Transverse colon (tissue), 4 donors: Measurements from ENCODE around the gene SRRM1. TPM values are rescaled to one million over a fixed set of nuclear protein-coding genes. Genes with fewer than 3 reads are reported as not detected.
"Not testable (repeated sequence)": the region's sequence is repeated elsewhere in the genome, so short reads cannot be mapped to it uniquely, and the experiment has no call there.

Experiments
- DNase-seq: peaks from one replicate; pipeline ENCODE4 v3.0.0-alpha.2; 2019
- H3K27ac ChIP-seq, 4 donors: fragments of 200-600 bp; sonication (generic); 2 replicates each; pipeline ENCODE4 v1.5.1; 2016 to 2018; ENCODE audit warnings: inconsistent platforms in 4 of 4
- H3K27me3 ChIP-seq: fragments of 200-600 bp; sonication (generic); 2 replicates; pipeline ENCODE4 v1.5.1; 2017; ENCODE audit warnings: inconsistent platforms
- H3K36me3 ChIP-seq, 4 donors: fragments of 200-600 bp; sonication (generic); 2 replicates each; pipeline ENCODE4 v1.5.1; 2017 to 2019; ENCODE audit warnings: inconsistent platforms in 4 of 4
- H3K4me1 ChIP-seq, 4 donors: fragments of 200-600 bp; sonication (generic); 2 replicates each; pipeline ENCODE4 v1.5.1; 2017 to 2020; ENCODE audit warnings: inconsistent platforms in 4 of 4
- H3K4me3 ChIP-seq, 4 donors: fragments of 200-600 bp; sonication (generic); 1 replicate in 1 of 4; 2 replicates in 3 of 4; pipeline versions ENCODE4 v1.5.1 to v1.6.1; 2017 to 2019; ENCODE audit warnings: inconsistent platforms in 4 of 4
- H3K9me3 ChIP-seq, 2 donors: fragments of 200-600 bp; sonication (generic); 2 replicates each; pipeline ENCODE4 v1.5.1; 2017 to 2019; ENCODE audit warnings: inconsistent platforms in 2 of 2
- CTCF ChIP-seq, 5 experiments: fragments of 200-600 bp in 3 of 5; fragments of 450-650 bp in 2 of 5; sonication (generic) in 3 of 5; IDR thresholded peaks; 1 replicate in 2 of 5; 2 replicates in 3 of 5; pipeline ENCODE4 v1.5.1; 2016 to 2017; ENCODE audit warnings: antibody characterized with exemption in 5 of 5, inconsistent platforms in 3 of 5, mild to moderate bottlenecking in 2 of 5, moderate library complexity in 1 of 5
- EP300 ChIP-seq: sonication (generic); formaldehyde crosslinking; IDR thresholded peaks from one replicate; pipeline ENCODE4 v1.6.1; 2017; ENCODE audit warnings: antibody characterized with exemption, low read depth
- POLR2A ChIP-seq: fragments of 450-650 bp; IDR thresholded peaks from one replicate; pipeline ENCODE4 v1.6.1; 2016; ENCODE audit warnings: antibody characterized with exemption, mild to moderate bottlenecking, moderate library complexity
- POLR2AphosphoS5 ChIP-seq, 3 donors: sonication (generic); formaldehyde crosslinking; IDR thresholded peaks; one replicate each; pipeline ENCODE4 v1.6.1; 2016; ENCODE audit warnings: antibody characterized with exemption in 3 of 3
- WGBS, 2 donors: methylation state at CpG; one replicate each; pipeline ENCODE4 v1.1.5; 2018; ENCODE audit warnings: low coverage in 1 of 2; 5-methylcytosine and 5-hydroxymethylcytosine counted together
- in situ Hi-C, 4 donors: fragments of 200-750 bp; cut with MboI; loops; one replicate each; pipeline versions ENCODE4 v1.15.0 to v1.15.1; 2017; ENCODE audit warnings: low sequenced_read_pairs in 3 of 4, low pct_ligation_motif_present in 1 of 4, low pct_unique_long_range_greater_than_20kb in 1 of 4
- intact Hi-C: fragments of 100-400 bp; cut with DNase I; formaldehyde crosslinking; loops from one replicate; pipeline ENCODE4 v1.15.1; 2023; ENCODE audit warnings: low total_unique reads
- small RNA-seq, 4 donors: library from RNA; depleted of rRNA; stranded (forward); fragments of <200 nt; gene quantifications; one replicate each; pipeline ENCODE3, GENCODE V24; 2016
- total RNA-seq, 4 donors: library from RNA; depleted of rRNA; stranded (reverse); fragments of >200 nt; gene quantifications; one replicate each; pipeline ENCODE4 v1.1.0, GENCODE V29; 2016

The SRRM1 gene
- total RNA-seq, 4 donors from 2014 or later, result 71.1 to 209 (median 141) TPM

DNA sequence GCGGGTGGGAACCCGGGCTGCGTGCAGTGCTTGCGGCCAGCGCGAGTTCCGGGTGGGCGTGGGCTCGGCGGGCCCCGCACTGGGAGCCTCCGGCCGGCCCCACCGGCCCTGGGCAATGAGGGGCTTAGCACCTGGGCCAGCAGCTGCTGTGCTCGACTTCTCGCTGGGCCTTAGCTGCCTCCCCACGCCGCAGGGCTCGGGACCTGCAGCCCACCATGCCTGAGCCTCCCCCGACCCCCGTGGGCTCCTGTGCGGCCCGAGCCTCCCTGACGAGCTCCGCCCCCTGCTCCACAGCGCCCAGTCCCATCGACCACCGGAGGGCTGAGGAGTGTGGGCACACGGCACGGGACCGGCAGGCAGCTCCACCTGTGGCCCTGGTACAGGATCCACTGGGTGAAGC, 78.4 kb downstream of the SRRM1 start:
- no peak overlapping the region for H3K4me3 ChIP-seq
- intact Hi-C loops (no loop called here), in situ Hi-C loops (no loop called here)
- WGBS, 2 donors, result 90% methylated on average over 13 of the region's 31 CpGs; no CpG with 5 or more reads in 1 of the 2 donors
- H3K27ac ChIP-seq, result no peak overlapping the region
- peaks cover 0 to 17% (median 0%) of the 10 kb centered on the region in 4 donors for H3K4me1 ChIP-seq
- no peaks in the 10 kb centered on the region for H3K27me3 ChIP-seq
- no peak for TF ChIP-seq CTCF (IDR thresholded peaks at IDR 0.05)
- no peak for TF ChIP-seq EP300
- TF ChIP-seq POLR2A, result no peak
- no peak for TF ChIP-seq POLR2AphosphoS5 (IDR thresholded peaks at IDR 0.05)
- no peak for DNase-seq
- no peaks in the 10 kb centered on the region for H3K9me3 ChIP-seq
- H3K36me3 ChIP-seq, result no peaks in the 10 kb centered on the region

DNA sequence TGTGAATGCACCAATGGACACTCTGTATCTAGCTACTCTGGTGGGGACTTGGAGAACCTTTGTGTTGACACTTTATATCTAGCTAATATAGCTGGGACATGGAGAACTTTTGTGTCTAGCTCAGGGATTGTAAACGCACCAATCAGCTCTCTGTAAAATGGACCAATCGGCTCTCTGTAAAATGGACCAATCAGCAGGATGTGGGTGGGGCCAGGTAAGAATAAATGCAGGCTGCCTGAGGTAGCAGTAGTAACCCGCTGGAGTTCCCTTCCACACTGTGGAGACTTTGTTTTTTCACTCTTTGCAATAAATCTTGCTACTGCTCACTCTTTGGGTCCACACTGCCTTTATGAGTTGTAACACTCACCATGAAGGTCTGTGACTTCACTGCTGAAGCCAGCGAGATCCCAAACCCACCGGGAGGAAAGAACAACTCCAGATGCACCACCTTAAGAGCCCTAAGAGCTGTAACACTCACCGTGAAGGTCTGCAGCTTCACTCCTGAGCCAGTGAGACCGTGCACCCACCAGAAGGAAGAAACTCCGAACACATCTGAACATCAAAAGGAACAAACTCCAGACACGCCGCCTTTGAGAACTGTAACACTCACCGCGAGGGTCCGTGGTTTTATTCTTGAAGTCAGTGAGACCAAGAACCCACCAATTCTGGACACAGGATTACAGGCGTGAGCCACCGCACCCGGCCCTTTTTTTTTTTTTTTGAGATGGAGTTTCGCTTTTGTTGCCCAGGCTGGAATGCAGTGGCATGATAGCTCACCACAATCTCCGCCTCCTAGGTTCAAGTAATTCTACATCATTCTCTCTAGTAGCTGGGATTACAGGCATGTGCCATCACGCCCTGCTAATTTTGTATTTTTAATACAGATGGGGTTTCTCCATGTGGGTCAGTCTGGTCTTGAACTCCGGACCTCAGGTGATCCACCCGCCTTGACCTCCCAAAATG, 79.3 kb downstream of the SRRM1 start:
- H3K27me3 ChIP-seq, H3K36me3 ChIP-seq, DNase-seq, H3K9me3 ChIP-seq, in situ Hi-C loops, H3K4me3 ChIP-seq, H3K27ac ChIP-seq, intact Hi-C loops: not testable (repeated sequence)
- 80 to 91% methylated on average over 7 to 21 of the region's 21 CpGs for WGBS, 2 donors
- peaks cover 0 to 22% (median 1%) of the 10 kb centered on the region in 4 donors for H3K4me1 ChIP-seq

Small RNA genes lying within 50 kb of the gene (small RNA-seq; reads per million reads assigned to genes)
- 0 reads per million in 4 donors for gene RF00019

Other genes starting within 250 kb of the SRRM1 start
- gene STPG1, start 229.5 kb upstream of the SRRM1 start, total RNA-seq, result 10 to 100 TPM in 3 of 4 donors, 1 to 10 TPM in 1; 4.6 to 33.7 (median 23.3) TPM
- gene NIPAL3, start 227.5 kb upstream of the SRRM1 start, total RNA-seq, result 10 to 100 TPM; 34.8 to 55.8 (median 46.8) TPM
- 10 to 100 TPM in 2 of 4 donors, 1 to 10 TPM in 2; 6.4 to 17.5 (median 11.3) TPM for gene RCAN3, start 140.5 kb upstream of the SRRM1 start, total RNA-seq
- 1 to 10 TPM in 2 of 4 donors, under 1 TPM in 1, not detected in 1; 0.37 to 2.2 (median 1.4) TPM for gene NCMAP, start 87.2 kb upstream of the SRRM1 start, total RNA-seq
- 100 to 1,000 TPM in 1 of 4 donors, 10 to 100 TPM in 3; 52.4 to 107 (median 65.0) TPM for gene CLIC4, start 102.1 kb downstream of the SRRM1 start, total RNA-seq